ENCODE results near the gene SLC36A3.
"Not testable (repeated sequence)": the region's sequence is repeated elsewhere in the genome, so short reads cannot be mapped to it uniquely, and the experiment has no call there.

SLC36A3 gene

DNA sequence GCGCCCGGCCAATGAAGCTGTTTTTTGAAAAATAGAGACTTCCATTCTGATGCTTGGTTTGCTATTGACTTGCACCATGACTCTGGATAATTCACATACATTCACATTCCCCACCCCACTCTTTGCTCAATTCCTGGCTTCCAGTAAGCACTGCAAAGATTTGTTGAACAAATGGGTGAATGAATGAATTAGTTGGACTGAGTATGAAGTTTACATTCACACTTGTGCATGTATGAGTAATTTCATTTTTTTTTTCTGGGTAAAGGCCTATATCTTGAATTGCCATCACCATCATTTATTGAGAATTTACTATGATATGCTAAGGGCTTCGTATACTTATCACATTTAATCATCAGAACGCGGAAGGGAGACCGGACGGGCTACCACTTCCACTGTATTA is 65.9 kb downstream of the SLC36A3 start:
- DNase-seq, result no peak

GRCh38 chr5:151236888-151237287 is 66.7 kb downstream of the SLC36A3 start:
- no peak for DNase-seq

DNA sequence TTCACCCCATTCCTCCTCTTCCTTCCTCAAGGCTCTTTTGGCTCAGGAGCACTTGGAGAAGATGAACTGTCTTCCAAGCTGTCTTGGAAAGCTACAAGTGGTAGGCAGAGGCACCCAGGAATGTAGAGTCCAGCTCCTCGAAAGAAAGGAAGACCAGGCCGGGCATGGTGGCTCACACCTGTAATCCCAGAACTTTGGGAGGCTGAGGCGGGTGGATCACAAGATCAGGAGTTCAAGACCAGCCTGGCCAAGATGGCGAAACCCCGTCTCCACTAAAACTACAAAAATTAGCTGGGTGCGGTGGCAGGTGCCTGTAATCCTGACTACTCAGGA is 68.4 kb downstream of the SLC36A3 start:
- not testable (repeated sequence) for DNase-seq

DNA sequence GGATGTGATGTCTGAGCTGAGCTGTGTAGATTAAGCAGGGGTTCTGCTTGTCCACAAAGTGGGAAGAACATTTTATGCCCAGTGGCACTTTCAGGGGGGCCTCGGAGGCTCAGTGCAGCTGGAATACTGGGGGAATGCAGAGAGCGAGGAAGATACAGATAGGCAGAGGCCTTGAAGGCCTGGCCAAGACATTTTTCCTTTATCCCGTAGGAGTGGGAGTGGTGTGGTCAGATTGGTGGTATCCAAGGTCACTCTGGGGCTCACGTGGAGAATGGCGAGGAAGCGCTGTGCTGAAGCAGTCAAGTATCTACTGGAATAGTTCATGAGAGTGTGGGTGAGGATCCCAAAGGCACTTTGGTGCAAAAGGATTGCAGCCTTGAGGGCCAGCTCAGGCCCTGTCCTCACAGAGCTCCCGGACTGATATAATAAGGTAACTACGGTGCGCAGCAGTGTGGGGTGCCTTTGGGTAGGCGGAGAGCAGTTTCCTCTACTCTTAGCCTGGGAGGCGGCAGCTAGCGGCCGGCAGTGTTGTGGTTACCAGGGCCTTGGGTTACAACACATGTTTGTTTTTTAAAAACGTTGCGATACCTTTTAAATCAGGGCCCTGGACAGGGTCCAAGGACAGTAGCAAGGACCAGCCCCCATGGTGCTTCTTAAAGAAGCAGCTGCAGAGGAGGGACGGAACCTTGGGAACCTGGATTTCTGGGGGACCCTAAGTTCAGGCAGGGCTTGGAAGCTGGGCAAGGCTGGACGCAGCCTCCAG is 68.9 kb downstream of the SLC36A3 start:
- DNase-seq, result no peak

DNA sequence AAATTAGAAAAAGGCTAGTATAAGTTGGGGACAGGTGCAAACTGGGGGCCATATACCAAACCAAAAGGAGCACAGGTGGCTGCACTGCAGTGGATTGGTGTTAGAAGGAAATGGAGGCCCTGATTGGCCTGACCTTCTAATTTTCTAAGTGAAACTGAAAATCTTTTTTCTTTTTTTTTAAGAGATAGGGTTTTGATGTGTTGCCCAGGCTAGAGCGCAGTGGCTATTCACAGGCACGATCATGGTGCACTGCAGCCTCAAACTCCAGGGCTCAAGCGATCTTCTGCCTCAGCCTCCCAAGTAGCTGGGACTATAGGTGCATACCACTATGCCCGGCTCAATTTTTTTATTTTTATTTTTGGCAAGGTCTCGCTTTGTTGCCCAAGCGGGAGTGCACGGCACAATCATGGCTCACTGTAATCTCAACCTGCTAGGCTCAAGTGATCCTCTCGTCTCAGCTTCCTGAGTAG is 69.9 kb downstream of the SLC36A3 start:
- no peak for DNase-seq

DNA sequence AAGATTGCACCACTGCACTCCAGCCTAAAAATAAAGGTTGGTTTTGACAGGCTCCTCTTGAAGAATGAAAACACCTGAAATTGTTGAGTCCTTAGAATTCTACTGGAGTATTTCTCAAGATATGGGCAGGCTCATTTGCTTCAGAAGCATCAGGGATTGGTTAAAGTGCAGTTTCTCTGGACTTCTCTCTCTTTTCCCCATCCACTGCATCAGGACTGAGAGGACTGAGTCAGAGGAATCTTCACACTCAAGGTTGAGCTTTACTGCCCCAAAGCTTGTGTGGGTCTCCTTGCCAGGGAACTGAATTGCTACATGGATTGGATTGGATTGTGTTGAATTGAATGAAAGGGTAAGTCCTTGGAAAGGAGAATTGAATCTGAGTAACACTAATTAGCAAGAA is 72.2 kb downstream of the SLC36A3 start:
- DNase-seq, result no peak

DNA sequence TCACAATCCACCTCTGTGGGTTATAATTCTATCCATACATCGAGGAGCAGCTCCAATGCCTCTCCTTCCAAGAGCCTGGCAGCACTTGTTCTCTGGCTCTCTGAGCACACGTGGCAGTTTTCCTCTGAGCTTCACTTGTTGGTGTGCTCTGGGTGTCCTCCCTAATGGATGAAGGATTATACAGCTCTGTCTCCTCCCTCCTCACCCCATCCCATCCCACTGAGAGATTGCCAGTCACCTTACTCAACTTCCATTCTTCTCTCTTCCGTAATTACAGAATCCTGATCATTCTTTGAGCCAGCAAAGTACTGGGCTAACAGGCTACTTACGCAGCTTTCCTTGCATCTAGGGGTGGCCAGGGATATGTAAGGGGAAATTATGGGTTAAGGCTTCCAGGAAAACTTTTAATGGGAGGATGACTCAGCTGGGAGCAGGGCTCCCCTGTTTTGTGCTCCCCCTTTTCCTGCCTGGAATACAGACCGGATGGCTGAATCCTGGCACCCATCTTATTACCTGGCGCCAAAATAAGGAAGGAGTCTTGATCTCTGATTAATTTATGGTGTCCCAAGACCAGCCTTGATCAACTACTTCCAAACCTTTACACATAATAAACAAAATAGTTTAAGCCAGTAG is 73.4 kb downstream of the SLC36A3 start:
- no peak for DNase-seq

GRCh38 chr5:151228986-151229385 is 74.6 kb downstream of the SLC36A3 start:
- DNase-seq, result no peak

GRCh38 chr5:151227918-151228447 is 75.6 kb downstream of the SLC36A3 start:
- no peak for DNase-seq
